HG03097 (cell line): Measurements from ENCODE around the gene RHAG.
A peak's percentile ranks its signal among the peaks of the same experiment; 100 is the strongest.

Experiments
- ATAC-seq: cut with Tn5 transposase; IDR thresholded peaks from one replicate; pipeline ENCODE4 v1.9.1; 2021; ENCODE audit not compliant: unreplicated experiment, low FRiP score

Gene RHAG

GRCh38 chr6:49570474-49571079 is 66.1 kb downstream of the RHAG start:
- ATAC-seq: no peak

GRCh38 chr6:49565855-49566254 is 70.8 kb downstream of the RHAG start:
- ATAC-seq: no peak

GRCh38 chr6:49565261-49565660 is 71.4 kb downstream of the RHAG start:
- no peak for ATAC-seq

- no peak for ATAC-seq
Measured at GRCh38 chr6:49564552-49564951, 72.1 kb downstream of the RHAG start.

- ATAC-seq: no peak
Measured at GRCh38 chr6:49563006-49563886, 73.4 kb downstream of the RHAG start.

GRCh38 chr6:49558238-49558637 is 78.4 kb downstream of the RHAG start:
- no peak for ATAC-seq

- ATAC-seq: no peak
Measured at GRCh38 chr6:49557177-49557576, 79.5 kb downstream of the RHAG start.

- peak; percentile 50 for ATAC-seq
Measured at GRCh38 chr6:49556429-49556837, 80.2 kb downstream of the RHAG start.

GRCh38 chr6:49555951-49556350 is 80.7 kb downstream of the RHAG start:
- ATAC-seq: no peak
